Fibroblast of skin of back (primary cell): ENCODE measurements around the gene DNAJB11.
A peak's percentile ranks its signal among the peaks of the same experiment; 100 is the strongest.

Experiments
- DNase-seq: peaks from one replicate; pipeline ENCODE4 v3.0.0-alpha.2; 2013

The DNAJB11 gene

GRCh38 chr3:186596568-186597287, 26.2 kb downstream of the DNAJB11 start:
- DNase-seq = no peak

DNA sequence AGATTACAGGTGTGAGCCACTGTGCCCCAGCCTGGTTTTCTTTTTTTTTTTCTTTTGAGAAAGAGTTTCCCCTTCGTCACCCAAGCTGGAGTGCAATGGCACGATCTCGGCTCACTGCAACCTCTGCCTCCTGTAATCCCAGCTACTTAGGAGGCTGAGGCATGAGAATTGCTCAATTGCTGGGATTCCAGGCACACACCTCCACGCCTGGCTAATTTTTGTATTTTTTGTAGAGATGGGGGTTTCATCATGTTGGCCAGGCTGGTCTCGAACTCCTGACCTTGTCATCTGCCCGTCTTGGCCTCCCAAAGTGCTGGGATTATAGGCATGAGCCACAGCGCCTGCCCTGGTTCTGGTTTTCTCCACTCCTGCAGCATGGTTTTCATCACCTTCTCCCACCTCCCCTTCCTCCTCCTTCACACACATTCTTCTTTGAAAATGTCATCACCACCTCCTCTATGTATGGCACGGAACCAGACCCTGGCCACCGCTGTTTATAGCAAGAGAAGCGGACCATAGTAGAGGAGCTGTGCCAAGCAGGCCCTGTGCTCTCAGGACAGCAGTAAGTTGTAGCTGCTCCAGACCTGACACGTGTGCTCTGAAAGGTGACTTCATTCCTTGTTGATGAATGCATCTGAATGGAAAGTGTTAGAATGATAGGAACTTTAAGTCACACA, 27.7 kb downstream of the DNAJB11 start:
- DNase-seq = peak; percentile 28

GRCh38 chr3:186598794-186599141, 28.2 kb downstream of the DNAJB11 start:
- no peak for DNase-seq

GRCh38 chr3:186599142-186599784, 28.7 kb downstream of the DNAJB11 start:
- DNase-seq = no peak

DNA sequence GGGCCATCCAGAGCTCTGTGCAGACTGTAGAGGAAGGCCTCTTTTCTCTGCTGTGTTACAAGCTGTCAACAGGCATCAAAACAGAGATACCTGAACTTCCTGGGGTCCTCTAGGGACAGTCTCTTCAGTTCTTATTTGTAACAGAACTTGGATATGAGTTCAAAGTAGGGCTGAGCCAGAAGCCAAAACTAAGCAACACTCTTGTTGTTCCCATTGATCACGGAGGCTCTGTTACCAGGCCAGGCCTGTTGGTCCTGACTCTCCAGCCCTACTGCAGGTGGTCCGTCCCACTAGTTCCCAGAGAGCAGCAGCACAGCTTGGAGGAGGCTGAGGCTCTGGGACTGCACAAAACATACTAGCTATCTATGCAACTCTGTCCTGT, 29.3 kb downstream of the DNAJB11 start:
- no peak for DNase-seq

GRCh38 chr3:186600896-186601295, 30.4 kb downstream of the DNAJB11 start:
- no peak for DNase-seq

DNA sequence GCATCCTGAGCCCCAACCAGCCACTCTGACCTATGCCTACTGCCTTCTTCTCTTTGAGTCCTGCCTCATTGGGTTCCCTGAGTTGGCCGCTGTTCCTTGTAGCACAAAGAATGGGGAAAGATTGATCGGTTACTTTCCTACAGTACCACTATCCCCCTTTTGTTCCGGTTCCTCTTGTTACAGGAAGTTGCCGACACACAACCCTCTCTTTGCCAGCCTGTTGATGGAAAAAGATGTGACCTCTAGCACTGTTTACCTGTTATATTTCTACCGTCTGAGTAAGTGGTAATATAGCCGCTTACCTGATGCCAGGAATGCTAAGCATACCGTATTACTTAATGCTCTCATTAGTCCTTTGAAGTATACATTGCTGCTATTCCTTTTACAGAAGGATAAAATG, 32.6 kb downstream of the DNAJB11 start:
- no peak for DNase-seq

- no peak for DNase-seq
These were observed 34.6 kb downstream of the DNAJB11 start for GRCh38 chr3:186605078-186605477.

GRCh38 chr3:186605561-186606545, 35.3 kb downstream of the DNAJB11 start:
- no peak for DNase-seq

DNA sequence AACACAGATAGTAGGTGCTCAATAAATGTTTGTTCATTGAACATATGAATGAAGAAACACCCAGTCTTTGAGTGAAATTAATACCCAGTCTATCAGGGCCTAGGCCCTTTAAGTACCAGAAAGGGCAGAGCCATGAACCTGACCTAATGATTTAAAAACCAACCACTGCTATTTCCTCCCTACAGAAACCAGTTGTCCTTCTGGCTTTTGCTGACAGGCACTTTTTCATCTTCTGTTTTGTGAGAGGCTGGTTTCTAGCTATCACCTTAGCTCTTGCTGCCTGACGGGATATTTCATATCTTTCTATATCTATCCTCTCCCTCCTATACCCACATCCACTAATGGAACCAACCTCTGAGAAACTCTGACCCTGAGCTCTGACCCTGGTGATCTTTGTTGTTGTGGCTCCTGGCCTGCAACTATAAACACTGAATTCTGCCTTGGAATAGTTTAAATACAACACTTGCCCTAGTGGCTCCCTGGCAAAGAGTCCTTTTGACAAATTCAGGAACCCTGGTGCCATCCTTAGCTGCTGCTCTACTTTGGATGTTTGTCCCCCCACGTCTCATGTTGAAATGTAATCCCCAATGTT, 38.2 kb downstream of the DNAJB11 start:
- DNase-seq = no peak

DNA sequence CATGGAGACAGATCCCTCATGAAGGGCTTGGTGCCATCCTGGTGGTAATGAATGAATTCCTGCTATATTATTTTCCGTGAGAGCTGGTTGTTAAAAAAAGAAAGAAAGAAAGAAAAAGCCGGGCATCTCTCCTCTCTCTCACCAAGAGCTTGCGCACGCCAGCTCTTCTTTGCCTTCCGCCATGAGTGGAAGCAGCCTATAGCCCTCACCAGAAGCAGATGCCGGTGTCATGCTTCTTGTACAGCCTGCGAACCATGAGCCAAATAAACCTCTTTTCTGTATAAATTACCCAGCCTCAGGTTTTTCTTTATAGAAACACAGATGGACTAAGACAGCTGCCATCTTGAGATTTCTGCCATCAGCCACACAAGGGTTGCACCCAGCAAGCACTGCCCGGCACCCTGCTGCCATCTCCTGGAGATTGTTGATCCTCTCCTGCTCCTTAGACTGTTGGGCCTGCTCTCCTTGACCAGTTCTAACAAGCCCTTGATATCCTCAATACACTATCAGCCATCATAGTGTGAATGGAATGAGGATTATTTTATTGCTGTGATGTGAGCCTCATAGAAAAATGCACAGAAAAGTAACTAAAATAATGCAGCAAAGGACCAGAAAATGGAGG, 38.8 kb downstream of the DNAJB11 start:
- DNase-seq = no peak

GRCh38 chr3:186612065-186612464, 41.5 kb downstream of the DNAJB11 start:
- DNase-seq = no peak

DNA sequence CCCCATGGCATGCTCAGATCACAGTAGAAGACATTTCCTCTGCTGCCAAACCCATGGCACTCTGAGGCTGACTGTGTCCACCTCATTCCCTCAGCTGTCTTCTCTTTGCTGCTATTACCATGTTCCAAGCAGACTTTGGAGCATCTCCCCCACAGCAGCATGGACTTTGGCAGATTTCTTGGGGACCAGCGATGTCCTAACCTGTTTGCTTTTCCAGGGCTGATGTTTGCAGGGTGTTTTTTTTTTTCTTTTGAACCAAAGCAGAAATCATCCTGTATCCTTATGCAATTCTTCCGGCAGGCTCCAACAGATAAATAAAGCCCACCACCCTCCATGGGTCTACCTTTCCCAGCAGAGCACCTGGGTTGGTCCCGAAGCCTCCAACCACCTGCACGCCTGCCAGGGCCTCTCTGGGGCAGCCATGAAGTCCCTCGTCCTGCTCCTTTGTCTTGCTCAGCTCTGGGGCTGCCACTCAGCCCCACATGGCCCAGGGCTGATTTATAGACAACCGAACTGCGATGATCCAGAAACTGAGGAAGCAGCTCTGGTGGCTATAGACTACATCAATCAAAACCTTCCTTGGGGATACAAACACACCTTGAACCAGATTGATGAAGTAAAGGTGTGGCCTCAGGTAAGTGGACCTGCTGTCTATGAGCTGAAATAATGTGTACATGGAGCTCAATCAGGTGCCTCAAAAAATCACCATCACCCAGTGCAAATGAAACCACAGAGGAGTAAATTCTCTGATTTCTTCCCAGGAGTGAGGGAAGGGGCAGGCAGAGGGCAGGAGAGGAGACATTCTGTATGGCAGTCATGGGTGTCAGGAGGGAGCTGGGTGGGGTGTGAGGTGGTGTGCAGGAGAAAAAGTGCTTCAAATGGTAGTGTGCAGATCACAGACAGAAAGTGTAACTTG, 42.5 kb downstream of the DNAJB11 start, which contains the start of gene AHSG:
Gene AHSG, plus strand, starts transcription at position 340 of the 916 bp plus-strand sequence. Its CDS starts 82 bp downstream, at position 422.
- no peak for DNase-seq

GRCh38 chr3:186613637-186614265, 43.2 kb downstream of the DNAJB11 start:
- peak; percentile 4 for DNase-seq

- DNase-seq = no peak
These were observed 43.7 kb downstream of the DNAJB11 start for GRCh38 chr3:186614266-186614596.

GRCh38 chr3:186614597-186615483, 44.3 kb downstream of the DNAJB11 start:
- DNase-seq = peak; percentile 62

DNA sequence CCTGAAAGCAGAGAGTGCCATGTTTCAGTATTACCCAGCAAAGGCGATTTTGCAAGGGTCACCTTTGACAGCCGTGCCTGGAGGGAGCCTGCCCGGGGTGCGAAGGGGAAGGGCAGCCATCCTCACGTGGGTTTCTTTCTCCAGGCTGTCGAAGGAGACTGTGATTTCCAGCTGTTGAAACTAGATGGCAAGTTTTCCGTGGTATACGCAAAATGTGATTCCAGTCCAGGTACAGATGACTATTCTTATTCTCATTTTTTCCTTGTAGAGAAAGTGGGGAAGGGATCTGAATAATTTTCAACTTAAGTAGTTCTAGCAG, 45.7 kb downstream of the DNAJB11 start:
- no peak for DNase-seq

- DNase-seq = peak; percentile 95
These were observed 46.8 kb downstream of the DNAJB11 start for GRCh38 chr3:186617036-186617946.
